ELF-1 (cell line): ENCODE results near the gene GRIA1.

Experiments used
- DNase-seq: peaks from one replicate; pipeline ENCODE4 v3.0.0-alpha.2; 2016; ENCODE audit warnings: low read depth, low spot score

The GRIA1 gene

DNA sequence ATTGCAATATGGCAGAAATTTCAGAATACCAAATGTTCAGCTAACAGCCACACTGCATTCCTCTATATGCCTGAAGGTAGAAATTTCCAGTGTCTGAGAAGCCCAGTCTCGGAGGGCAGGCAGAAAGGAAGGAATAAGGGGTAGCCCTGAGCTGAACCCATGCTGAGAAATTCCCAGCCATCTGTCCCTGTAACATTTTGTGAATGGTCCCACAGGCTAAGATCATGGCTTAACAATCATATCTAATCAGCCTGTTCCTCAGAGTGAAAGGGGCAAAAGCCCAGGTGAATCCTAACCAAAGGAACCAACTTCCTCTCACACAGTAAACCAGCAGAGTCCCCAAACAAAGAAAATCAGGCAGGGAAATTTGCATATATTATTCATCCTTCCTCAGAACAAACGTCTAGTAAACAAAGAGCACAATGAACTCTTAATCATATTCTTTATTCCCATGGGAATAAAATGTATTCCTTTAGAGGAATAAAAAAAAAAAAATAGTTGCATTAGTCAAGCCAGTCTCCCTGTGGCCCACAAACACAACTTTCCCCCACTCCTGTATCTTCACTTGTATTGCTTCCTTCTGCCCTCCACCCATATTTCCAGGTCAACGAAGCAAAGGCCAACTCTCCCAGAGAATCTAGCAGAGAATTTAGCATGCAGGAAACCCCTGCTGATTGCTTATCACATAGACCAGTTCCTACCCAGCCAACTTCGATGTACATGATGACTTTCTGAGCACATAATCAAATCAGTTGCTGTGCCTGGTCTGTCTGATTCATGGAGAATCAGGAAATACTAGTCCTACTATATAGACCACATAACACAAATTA lies 290.6 kb downstream of the GRIA1 start:
- DNase-seq: no peak

DNA sequence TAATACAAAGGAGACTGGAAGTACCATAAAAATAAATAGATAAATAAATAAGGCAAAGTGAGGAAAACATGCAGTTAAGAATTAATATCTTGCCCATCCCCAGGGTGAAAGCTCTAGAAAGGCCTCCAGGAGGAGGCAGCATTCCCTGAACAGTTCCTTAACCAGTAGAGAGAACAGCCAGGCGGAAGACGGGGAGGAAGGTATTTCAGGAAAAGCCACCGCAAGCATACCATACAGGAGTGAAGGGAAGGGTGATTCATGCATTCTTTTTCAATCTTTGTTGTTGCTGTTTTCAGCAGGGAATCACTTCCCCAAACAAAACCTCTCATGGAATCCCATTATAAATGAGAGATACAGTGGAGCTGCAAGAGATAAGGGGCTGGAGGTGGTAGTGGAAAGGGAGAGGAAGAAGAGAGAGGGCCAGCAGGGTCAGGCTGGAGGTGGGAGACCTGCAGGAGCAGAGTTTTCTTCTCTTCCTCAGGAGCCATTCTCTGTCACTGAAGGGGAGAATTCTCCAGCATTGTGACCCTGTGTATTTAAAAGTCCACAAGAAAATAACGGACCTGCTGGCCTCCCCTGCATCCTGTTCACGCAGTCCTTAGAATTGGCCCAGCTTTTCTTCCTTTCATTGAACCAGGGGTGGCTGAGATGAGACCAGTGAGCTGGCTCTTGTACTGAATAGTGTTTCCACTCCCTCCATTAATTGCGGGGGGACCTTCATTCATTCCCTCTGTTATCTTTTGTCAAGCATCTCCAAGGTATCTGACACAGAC lies 292.3 kb downstream of the GRIA1 start:
- DNase-seq: peak; percentile 71

DNA sequence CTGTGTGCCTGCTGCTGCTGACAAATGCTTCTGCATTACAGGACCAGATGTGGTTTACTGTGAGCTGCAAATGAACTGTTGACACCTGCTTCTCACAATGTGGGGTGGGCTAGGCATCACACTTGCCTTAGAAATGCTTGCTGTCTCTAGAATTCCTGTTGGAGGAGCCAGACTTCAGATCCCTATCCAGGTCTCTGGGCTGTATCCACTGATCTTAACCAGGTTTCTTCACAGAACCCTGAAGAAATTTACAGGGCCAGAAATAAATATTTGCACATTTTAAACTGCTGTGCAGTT lies 292.8 kb downstream of the GRIA1 start:
- DNase-seq: peak; percentile 11

DNA sequence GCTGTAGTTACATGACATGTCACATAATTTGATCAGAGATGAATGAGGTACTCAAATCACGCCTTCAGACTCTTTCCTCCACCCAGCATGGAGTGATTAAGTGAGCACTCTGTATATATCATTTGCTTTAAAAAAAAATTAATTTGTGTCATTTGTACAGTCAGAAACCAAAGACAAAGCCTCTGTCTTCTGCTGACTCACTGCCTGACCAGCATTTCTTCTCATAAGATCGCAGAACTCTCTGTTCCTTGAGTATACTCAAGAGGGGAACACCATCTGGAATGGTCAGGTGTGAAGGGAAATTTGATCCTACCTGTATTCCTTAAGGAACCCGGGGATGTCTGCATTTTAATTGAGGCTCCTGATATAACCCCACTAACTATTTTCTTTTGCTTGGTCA lies 293.8 kb downstream of the GRIA1 start:
- DNase-seq: no peak

DNA sequence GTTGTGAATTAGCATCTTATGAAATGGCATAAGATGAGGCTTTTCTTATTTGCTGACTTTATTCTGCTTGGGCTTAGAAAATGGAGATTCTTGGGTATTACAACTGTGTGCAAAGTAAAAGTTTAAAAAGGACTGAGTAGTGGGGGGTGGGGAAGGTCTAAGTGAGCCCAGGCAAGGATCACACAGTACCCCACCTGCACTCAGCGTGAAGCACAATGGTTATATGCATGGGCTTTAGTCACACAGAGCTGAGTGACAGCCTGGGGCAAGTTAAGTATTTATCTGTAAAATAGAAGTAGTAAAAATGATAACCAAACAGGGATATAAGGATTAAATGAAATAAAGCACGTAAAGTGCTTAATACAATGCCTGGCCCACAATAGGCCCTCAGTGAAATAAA lies 300.9 kb downstream of the GRIA1 start:
- no peak for DNase-seq

DNA sequence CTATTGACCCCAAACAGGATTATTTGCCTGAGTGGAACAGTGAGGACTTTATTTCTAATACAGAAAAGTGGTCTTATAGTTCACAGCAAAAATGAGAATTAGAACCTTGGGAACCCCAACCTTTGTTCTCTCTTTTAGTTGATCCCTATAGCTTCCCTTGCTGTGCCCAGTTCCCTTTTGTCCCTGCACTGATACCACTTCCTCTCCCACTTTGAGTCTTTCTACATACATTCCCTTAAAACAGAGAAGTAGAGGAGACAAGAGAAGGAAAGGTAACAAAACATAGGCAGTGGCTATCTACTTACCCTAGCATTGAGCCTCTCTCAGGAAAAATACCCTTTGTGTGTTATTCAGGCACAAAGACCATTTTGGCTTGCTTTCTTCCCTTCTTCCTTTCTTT lies 301.8 kb downstream of the GRIA1 start:
- no peak for DNase-seq

DNA sequence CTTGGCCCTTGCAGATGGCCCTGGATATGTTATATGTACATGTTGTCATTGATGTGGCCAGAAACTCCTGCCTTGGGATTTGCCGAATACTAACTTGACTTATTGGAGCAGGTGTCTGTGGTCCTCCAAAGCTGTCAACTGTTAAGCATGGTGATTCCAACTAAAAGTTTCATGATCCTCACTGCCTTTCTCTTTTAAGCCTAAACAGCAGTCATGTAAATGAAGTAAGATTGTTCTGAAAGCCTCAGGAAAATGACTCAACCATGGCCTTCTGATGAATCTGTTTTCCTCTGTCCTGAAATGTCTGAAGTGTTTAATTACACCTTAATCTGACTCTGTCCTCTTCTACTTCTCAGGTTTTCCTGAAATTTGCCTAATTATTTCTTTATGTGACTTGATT lies 303.2 kb downstream of the GRIA1 start:
- DNase-seq: no peak

DNA sequence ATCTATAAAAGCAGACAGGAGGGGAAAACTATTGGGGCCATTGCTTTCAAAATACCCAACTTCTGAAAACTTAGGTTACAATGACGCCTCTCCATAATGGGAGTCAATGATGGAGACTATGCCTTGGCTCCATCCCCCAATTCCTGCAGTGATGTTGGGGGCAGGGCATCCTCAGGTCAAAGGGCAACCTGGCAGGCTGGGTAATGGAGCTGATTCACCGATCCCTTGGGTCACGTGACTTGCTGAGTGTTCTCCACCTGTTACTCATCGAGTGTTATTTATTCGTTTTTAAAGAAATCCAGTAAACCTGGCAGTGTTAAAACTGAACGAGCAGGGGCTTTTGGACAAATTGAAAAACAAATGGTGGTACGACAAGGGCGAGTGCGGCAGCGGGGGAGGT lies 303.9 kb downstream of the GRIA1 start:
- no peak for DNase-seq

DNA sequence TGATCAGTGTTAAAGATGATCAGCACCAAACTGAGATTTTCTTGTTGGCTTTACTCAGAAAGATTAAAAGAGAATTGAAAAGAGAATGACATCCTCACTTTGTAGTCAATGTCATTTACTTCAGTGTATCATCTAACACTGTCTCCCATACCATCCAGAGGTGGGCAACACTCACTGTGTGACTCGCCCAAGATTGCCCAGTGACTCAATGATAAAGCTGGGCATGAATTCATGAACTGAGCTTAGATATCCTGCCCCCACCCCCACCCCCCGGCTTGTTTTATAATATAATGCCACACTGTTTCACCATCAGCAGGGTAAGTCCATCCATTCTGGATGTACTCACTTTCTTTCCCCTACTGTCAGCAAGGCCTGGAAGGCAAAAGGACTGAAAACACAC lies 306.1 kb downstream of the GRIA1 start:
- DNase-seq: no peak

DNA sequence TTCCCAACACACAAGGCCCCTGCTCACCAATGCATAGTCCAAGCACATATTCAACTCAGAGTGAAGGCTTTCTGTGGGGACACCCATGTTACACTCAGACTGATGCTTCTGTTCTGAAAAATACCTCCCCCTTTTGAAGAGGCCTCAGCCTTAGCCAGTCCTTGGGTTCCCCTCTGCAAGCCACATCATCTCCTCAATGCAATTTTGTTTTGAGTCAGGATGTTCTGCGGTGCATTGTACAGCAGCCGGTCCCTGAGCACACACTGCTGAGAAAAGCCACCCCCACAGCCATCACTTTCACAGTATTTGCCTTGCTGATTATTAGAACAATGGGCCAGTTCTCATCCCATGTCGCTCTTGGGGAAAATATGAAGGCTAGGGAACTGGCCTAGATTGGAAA lies 307.0 kb downstream of the GRIA1 start:
- DNase-seq: no peak

DNA sequence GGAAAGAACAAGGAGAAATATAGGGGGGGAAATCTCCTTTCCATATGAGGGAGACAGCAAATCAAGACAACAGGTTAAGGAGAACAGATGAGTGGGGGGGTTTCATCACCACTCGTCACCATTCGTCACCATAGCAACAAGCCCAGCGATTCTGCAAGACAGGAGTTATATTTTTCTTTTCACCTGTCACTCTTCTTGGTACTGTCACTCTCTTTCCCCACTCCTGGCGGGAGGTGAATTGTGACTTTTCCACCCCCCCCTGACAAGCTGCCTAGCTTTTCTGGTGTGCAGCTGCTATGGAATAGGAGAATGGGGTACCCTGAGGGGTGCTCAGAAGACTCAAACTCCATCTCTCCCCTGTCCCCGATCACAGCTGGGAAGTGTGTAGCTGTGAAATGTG lies 308.4 kb downstream of the GRIA1 start:
- DNase-seq: no peak

DNA sequence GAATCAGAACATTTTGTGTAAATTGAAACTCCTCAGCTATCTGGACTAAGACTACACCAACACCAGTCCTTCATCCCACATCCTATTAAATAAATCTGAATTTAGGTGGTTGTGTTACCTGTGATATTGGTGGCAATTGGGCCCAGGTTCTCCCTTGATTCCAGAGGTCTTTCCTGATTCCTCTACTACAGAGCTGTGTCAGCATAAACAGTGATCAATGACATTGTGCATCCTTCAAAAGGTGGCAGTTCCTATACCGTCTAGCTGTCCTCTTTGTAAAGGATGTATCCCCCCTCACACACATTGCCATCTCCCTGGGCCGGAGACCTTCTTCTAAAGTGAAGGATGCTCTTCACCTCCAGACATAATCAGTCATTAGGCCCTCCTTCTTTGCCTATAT lies 309.0 kb downstream of the GRIA1 start:
- DNase-seq: no peak

DNA sequence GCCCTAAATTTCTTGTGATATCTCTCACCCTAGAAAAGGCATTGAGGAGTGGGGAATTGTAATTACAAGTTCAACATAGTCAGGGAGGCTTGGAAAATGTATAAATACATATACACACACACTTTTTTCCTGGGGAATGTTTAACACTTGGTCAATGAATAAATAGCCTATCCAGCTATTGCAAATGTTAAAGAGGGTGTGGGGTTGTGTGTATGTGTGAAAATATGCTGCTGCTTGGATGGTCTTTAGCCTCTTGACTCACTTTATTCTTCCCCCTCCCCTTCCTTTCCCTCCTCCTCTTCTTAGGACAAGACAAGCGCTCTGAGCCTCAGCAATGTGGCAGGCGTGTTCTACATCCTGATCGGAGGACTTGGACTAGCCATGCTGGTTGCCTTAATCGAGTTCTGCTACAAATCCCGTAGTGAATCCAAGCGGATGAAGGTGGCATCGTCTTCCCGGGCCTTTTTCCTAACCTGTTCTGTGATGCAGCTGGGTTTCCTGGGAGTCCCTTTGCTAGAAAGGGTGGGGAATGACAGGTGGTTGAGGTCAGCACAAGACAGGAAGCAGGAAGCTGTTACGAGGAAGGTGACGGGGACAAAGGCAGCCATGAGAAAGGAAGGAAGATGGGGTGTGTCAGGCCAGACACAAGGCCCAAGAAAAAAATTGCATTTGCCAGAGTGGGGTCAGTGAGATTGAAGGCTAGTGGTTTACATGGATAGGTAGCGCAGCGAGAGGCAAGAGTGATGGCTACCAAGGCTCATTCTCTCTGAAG lies 311.8 kb downstream of the GRIA1 start:
- no peak for DNase-seq

DNA sequence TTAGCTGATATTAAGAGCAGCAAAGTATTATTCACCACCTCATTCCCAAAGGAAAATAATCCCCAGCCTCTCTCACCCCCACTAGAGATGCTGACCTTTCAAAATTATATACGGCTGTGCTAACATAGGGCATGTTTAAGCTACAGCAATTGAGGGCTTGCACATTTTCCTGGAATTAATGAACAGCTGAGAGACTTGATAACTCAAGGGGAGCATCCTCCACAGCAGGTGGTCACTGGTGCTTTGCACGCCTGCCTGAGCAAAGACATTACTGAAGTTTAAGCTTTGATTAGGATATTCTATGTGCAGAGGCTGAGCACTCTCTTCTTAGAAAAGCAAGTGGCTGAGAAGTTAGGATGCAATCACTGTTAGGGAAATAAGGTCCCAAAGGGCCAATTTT lies 317.3 kb downstream of the GRIA1 start:
- DNase-seq: no peak

DNA sequence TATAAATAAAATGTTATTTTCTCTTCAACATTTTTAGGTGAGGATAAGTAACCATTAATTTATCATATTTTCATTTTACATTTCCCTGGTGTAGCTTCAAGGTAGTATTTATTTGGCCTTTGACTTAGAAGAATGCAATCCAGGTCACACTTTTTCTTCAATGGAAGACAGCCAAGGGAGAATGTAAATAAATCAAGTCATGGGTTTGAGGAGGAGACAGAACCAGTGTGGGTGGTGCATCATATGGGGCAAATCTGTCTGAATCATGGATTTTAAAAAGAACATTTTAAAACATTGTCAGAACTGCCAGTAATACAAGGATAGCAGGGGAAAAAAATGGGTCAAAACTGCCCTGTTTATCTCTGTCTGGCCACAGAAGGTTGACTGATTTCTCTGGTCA lies 318.7 kb downstream of the GRIA1 start:
- DNase-seq: no peak

DNA sequence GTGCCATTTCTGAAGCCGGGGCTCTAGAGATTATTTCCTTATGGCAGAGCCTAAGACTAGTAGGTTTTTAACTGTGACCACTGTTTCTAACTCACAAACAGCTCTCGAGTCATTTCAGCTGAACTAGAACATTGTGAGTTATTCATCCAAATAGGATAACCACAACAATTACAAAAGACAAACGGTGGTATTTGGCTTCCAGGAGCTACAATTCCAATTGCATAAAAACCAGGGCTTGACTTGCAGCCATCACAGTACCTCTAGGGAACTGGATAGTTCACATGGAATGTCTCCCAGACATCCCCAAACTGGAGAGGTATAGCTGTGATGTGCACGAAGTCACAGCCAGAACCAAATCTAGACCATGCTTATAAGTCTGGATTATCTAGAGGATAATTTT lies 323.4 kb downstream of the GRIA1 start:
- no peak for DNase-seq

DNA sequence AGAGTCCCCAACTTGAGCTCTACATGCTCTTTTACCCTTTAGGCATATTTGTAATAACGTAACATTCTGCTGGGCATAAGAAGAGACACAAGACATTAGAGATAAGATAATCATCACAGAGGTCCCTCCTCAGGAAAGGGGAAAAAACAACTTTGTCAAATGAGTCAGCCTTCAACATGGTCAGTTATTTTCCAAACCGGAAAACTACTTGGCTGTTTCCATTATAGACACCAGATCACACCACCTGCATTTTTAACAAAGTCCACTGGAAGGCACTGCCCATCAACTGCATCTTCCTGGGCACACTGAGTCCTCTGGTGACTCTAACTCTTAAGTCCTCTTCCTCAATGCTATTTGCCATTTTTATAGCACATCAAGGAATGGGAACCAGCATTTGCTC lies 326.4 kb downstream of the GRIA1 start:
- no peak for DNase-seq

DNA sequence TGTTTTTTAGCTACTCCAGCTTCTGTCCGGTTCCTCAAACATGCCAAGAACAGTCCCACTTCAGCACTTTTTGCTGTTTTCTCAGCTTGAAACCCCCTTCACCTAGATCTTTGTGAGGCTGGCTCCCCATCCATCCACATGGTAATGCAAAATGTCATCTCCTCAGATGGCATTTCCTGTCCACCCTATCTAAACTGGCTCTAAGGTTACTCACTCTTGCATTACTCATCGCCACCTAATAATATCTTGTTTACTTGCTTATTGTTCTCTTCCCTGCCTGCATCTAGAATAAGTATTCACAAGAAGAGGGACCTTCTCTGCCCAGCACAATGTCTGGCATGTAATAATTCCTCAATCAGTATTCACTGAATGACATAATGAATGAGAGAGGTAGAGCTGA lies 328.2 kb downstream of the GRIA1 start:
- DNase-seq: no peak

DNA sequence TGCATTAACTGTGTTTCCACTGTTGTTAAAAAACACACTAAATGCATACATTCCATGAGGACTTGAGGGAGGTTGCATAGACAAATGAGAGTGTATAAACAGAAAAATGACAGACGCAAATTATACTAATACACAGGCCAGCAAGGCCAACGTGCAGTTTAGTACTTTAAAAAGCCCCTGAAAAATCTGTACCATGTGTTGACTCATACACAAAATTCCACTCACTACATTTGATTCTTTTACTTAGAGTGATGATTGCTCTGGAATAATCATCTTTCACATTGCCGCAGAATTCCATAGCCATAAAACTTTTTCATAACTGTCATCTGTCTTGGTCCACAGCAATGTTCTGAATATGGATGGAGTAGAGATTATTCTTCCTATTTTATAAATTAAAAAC lies 332.6 kb downstream of the GRIA1 start:
- DNase-seq: no peak

DNA sequence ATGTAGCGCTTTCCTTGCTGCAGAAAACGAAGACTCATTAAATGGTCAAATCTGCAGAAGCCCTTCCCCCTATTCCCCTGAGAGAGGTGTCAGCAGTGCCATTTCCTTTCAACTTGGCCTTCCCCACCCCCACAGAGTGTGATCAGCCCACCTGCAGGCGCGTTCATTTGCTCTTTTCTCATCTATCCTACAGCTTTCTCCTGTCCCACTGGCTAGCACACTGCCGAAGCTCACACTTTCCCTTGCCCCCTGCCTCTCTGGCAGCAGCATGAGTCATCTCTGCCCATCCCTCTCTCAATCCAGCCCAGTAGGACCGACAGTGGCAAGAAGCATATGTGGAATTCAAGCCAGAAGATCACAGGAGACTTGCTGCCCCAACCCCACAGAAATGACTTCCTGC lies 334.4 kb downstream of the GRIA1 start:
- peak; percentile 66 for DNase-seq

DNA sequence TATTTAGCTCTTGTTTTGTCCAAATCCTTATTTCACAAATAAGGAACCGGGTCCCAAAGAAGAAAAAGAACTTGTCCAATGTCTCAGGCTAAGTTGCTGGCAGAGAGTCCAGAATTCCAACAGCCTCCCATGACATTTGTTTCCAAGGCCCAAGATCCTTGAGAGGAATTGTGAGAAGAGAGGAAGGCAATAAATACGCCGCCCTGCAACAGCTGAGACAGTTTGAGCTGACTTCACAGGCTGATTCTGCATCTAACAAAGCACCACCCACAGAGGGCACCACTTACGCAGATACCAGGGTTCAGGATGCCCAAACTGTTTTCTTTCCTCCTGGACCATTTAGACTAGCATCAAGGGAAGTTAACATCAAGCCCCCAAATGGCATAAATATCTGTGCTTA lies 336.9 kb downstream of the GRIA1 start:
- peak; percentile 7 for DNase-seq

DNA sequence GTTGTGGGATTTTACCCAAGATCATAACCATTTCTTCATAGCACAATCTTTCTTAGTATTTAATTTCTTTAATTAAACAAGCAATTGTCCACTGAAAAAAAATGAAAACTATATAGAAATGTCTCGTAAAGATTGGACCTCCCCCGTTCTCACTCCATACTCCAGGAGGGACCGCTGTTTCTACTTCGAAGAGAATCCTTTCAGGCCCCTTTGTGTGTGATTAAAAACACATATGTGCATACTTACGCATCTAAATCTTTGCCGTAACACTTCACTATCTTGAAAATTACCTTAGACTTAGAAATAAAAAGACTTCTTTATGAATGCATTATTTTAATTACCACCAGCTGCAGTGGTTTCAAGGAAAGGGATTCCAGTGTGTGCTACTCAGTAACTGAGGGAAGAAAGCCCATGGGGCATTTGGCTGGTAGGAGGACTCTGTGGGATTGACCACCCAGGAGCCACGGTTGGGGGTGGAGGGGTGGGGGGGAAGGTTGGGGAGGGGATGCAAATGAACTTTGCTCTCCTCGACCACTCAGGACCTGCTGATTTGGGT lies 339.1 kb downstream of the GRIA1 start:
- DNase-seq: no peak
